Measurements from ENCODE around the gene CACNB2.
"Not testable (repeated sequence)": the region's sequence is repeated elsewhere in the genome, so short reads cannot be mapped to it uniquely, and the experiment has no call there.

Gene CACNB2

GRCh38 chr10:18203471-18203870 lies 63.2 kb downstream of the CACNB2 start:
- DNase-seq: no peak

- no peak for DNase-seq
Observed at GRCh38 chr10:18204039-18204835, 64.0 kb downstream of the CACNB2 start.

- no peak for DNase-seq
Observed at GRCh38 chr10:18205098-18205834, 65.0 kb downstream of the CACNB2 start.

- not testable (repeated sequence) for DNase-seq
Observed at GRCh38 chr10:18208186-18208585, 68.0 kb downstream of the CACNB2 start.

- DNase-seq: no peak
Observed at GRCh38 chr10:18209241-18209640, 69.0 kb downstream of the CACNB2 start.

- no peak for DNase-seq
Observed at GRCh38 chr10:18210711-18211110, 70.5 kb downstream of the CACNB2 start.

GRCh38 chr10:18211862-18212261 lies 71.6 kb downstream of the CACNB2 start:
- DNase-seq: no peak

- no peak for DNase-seq
Observed at GRCh38 chr10:18213271-18213670, 73.0 kb downstream of the CACNB2 start.

- DNase-seq: no peak
Observed at GRCh38 chr10:18214691-18215563, 74.7 kb downstream of the CACNB2 start.

- no peak for DNase-seq
Observed at GRCh38 chr10:18216482-18216881, 76.3 kb downstream of the CACNB2 start.

- DNase-seq: no peak
Observed at GRCh38 chr10:18217577-18217976, 77.4 kb downstream of the CACNB2 start.

- no peak for DNase-seq
Observed at GRCh38 chr10:18219146-18219545, 78.9 kb downstream of the CACNB2 start.

- DNase-seq: no peak
Observed at GRCh38 chr10:18221123-18221522, 80.9 kb downstream of the CACNB2 start.

GRCh38 chr10:18221882-18222281 lies 81.7 kb downstream of the CACNB2 start:
- DNase-seq: no peak

GRCh38 chr10:18222866-18223265 lies 82.6 kb downstream of the CACNB2 start:
- no peak for DNase-seq

- DNase-seq: no peak
Observed at GRCh38 chr10:18223898-18224297, 83.7 kb downstream of the CACNB2 start.

- DNase-seq: no peak
Observed at GRCh38 chr10:18224626-18225445, 84.6 kb downstream of the CACNB2 start.

GRCh38 chr10:18226336-18226735 lies 86.1 kb downstream of the CACNB2 start:
- no peak for DNase-seq

- no peak for DNase-seq
Observed at GRCh38 chr10:18229826-18230225, 89.6 kb downstream of the CACNB2 start.

GRCh38 chr10:18230794-18231193 lies 90.6 kb downstream of the CACNB2 start:
- no peak for DNase-seq

GRCh38 chr10:18231480-18231879 lies 91.3 kb downstream of the CACNB2 start:
- DNase-seq: no peak

GRCh38 chr10:18233775-18234174 lies 93.6 kb downstream of the CACNB2 start:
- DNase-seq: no peak

All from activated naive CD4-positive, alpha-beta T cell treated with anti-CD3 and anti-CD28 coated beads, Interleukin-2, amount 50 U/mL, for 16 hours (primary cell).